HG03521 (cell line): ENCODE data around the gene UCK2.

Experiments used
- ATAC-seq: cut with Tn5 transposase; IDR thresholded peaks from one replicate; pipeline ENCODE4 v1.9.1; 2021; ENCODE audit warnings: mild to moderate bottlenecking, moderate library complexity; ENCODE audit not compliant: unreplicated experiment

Gene UCK2

DNA sequence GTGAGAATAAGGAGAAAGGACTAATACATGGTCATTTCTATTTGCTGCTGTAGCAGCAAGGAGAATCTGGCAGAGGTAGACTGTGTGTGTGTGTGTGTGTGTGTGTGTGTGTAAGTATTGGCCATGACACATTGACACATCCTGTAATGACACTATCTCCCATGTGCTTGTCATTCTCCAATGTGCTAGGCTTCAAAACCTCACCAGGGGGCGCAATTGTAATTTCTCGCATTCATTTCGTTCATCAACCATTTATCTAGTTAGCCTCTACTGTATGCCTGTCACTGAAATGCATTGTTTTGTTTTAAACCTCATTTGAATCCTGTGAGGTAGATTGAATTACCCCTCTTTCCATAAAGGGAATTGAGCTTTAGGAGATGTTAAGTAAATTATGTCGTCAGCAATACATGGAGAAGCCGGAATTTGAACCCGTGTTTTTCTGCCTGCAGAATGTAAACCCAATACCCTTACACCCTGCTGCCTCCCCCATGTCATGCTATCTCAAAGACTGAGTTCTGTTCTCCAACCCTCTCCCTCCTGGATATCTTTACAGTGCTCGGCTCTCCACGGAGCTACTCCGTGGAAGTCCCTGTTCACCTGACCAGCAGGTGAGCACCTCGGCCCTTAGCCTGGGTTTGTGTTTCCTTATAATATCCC, 100.8 kb downstream of the UCK2 start:
- ATAC-seq, result peak; percentile 45

GRCh38 chr1:165930961-165931360, 103.5 kb downstream of the UCK2 start:
- no peak for ATAC-seq

DNA sequence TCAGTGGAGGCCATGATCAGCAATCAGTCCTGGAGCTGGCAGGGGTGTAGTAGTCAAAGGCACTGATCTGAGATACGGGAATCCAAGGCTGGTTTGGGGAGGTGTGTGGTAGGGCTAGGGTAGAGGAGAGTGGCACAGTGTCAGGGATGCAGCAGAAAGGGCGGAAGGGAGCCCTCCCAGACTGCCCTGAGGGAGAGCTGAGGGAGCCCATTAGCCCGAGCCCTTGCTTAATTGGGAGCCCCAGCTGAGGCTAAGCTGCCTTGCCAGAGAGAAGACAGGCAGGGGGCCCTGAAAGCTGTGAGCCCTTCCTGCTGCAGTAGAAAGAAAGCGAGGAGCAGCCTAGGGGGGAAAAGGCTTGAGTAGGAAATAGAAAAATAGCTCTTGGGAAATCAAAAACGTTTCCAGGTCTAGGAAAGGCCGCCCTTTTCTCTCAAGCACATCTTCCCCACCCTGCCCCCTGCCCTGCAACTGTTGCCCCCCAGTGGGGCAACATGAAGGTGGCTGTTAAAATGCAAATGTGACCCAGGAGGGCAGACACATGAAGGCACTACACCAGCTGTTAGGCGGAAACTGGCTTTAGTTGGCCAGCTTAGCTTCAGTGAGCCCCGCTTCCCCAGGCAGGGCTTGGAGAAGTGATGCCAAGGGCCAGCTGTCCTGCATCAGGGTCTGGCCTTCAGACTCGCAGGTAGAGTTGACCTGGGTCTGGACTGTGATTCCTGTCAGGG, 106.2 kb downstream of the UCK2 start:
- ATAC-seq, result no peak

- no peak for ATAC-seq
Observed at GRCh38 chr1:165936542-165936941, 109.1 kb downstream of the UCK2 start.

GRCh38 chr1:165937829-165938228, 110.4 kb downstream of the UCK2 start:
- no peak for ATAC-seq

- ATAC-seq, result no peak
Observed at GRCh38 chr1:165938844-165939243, 111.4 kb downstream of the UCK2 start.

DNA sequence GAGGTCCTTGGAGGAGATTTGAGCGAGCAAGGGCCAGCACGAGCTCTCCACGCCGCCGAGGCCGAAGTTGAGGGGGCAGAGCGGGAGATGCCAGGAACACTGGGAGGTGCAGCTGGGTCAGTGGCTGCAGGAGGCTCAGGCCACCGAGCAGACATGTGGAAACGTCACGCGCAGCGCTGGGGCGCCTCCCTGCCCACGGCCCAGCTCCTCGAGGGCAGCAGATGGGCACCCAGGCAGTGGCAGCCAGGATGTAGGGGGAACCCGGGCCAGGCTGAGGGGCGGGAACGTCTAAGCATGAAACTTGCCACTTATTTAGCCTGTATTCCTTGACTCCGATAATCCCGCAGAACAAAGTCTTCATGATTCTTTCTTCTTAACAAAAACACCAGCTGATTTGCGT, 114.1 kb downstream of the UCK2 start:
- no peak for ATAC-seq

DNA sequence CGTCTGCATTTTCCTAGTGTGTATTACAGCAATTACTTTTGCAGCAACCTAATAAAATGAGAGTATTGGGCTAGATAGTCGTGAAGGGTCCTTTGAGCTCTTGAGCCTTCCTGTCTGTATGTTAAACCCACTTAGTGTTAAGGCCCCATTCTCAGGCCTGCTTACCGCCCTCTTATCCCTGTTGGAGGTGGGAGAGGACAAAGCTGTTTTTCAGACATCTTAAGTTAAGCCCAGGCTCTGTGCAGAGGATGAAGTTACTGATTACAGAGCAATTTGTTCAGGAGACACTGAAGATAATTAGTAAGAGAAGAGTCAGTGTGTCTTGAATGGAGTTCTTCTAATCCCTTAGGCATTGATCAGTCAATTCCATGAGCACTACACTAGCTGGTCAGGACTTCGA, 114.6 kb downstream of the UCK2 start:
- ATAC-seq, result no peak

DNA sequence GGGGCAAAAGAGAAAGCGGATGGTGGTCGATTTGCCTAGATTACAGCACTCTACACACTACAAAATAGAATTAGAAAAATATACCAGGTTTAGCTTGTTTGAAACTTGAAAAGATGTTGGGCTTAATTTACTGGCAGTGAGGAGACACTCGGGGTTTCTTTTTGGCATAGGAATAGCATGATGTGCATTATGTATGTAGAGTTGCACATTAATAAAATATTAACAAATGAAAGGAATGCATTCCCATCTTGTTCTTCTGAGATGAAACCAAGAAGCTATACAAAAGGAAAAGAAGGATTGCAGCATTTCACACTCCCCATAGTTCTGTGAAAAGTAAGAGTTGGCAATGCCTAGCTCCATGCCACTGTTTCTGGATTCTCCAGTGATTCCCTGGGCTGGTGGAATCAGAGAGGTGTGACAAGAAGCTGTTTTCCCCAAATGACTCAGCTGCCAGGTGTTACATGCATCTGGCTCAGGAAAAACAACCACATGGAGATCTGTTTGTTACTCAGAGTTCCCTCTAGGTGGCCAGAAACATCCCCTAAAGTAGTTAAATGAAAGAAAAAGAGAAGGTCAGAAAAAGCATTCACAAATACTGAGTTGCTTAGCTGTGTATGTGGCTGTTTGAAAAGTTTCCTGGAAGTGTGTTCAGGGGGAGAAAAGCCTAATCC, 115.6 kb downstream of the UCK2 start:
- ATAC-seq, result no peak

DNA sequence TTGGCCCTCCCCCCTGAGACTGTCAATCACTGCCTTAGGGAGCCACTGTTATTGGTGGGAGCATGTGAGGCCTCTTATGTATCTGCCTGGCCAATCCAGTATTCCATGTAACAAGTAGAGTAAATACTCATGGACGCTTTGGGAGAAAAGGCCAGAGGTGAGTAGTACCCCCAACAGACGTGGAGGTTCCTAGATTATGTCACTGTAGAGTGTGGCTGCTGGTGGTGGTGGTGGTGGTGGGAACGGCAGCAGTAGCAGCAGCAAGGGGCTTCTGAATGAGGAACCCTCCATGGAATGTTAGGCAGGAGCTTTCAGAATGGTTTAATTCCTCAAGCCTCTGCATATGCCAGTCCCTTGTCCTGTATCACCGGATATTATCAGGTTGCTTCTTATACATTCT, 118.5 kb downstream of the UCK2 start:
- ATAC-seq, result no peak

DNA sequence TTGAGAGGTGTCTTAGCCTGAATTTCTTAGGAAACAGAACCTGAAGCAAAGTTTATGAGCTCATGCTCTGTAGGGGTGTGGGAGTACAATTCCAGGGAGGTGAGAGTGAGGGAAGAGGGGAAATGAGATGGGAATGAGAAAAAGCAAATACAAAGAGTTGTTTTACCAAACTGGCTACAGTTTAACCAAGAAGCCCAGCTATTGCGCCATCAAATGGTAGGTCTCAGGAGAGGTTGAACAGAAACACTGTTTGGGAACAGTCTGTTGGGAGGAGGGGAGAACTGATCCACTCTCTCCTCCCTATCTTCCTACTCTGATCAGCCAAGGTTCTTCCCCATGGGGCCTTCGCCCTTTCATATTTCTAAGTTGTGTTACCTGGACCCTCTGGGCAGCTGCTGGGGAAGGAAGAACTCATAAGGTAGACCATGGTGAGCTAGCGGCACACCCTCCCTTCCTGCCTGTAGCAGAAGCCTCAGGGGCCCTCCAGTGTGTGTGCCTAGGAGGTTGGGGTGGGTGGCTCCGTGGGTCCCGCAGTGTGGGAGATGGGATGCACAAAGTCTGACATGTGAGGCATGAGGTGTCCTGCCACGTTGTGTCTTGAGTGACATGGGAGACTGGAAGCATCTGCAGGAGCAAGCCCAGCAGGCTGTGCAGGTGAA, 120.5 kb downstream of the UCK2 start:
- no peak for ATAC-seq

DNA sequence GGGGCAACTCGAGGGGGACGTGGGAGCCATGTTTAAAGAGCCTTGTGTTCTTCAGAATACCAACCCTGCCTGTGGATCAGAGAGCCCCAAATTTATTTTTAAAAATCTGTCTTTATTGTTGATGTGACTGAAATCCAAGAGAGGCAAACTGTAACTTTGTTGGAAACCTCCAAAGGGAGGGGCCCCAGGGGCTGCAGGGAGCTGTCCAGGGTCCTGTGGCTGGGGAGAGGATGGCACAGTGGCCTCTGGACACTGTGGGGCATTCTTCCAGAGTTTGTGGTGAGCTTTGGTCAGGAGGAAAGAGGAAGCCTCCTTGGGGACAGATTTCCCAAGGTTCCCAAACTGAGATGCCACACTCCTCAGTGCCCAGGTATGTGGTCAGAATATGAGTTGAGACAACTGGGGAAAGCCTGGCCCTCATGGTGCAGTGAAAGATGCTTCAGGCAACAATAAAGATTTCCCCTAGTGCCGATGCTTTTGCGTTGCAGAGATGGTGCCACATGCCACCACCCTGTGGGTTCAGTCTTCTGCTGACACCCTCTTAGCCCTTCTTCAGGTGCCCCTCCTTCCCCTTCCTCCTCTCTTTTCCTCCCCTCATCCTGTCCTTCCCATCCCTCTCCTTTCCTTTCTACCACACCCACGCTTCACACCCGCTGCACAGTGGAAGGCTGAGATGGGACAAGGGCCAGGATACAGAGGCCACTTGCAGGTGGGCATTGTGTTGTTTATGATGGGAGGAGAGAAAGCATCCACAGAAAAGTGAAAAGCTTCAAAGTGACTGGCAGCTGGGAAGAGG, 122.1 kb downstream of the UCK2 start:
- ATAC-seq, result no peak

- no peak for ATAC-seq
Observed at GRCh38 chr1:165954940-165955339, 127.5 kb downstream of the UCK2 start.

GRCh38 chr1:165958306-165958705, 130.9 kb downstream of the UCK2 start:
- no peak for ATAC-seq

GRCh38 chr1:165960136-165960535, 132.7 kb downstream of the UCK2 start:
- no peak for ATAC-seq

DNA sequence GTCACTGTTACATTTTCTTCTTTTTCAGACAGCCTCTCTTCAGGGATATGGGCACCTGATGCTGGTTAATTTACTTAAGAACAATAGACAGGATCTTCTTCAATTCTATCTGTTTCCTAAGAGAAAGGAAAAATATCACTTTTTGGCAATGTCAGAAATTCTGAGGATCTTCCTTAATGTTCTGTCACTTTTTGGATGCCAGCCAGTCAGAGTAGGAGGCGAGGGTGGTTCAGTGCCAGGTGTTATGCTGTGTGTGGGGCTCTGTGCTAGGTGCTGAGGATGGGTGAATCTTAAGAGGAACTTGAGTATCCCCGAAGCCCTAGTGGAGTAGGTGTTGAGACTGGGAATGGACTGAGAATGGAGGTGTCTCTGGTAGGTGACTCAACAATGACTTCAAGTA, 133.5 kb downstream of the UCK2 start:
- ATAC-seq, result no peak
